NAMALWA (cell line): ENCODE results near the gene PUM2.

Source experiments
- DNase-seq: peaks from one replicate; pipeline ENCODE4 v3.0.0-alpha.2; 2015; ENCODE audit warnings: low spot score

Gene PUM2

DNA sequence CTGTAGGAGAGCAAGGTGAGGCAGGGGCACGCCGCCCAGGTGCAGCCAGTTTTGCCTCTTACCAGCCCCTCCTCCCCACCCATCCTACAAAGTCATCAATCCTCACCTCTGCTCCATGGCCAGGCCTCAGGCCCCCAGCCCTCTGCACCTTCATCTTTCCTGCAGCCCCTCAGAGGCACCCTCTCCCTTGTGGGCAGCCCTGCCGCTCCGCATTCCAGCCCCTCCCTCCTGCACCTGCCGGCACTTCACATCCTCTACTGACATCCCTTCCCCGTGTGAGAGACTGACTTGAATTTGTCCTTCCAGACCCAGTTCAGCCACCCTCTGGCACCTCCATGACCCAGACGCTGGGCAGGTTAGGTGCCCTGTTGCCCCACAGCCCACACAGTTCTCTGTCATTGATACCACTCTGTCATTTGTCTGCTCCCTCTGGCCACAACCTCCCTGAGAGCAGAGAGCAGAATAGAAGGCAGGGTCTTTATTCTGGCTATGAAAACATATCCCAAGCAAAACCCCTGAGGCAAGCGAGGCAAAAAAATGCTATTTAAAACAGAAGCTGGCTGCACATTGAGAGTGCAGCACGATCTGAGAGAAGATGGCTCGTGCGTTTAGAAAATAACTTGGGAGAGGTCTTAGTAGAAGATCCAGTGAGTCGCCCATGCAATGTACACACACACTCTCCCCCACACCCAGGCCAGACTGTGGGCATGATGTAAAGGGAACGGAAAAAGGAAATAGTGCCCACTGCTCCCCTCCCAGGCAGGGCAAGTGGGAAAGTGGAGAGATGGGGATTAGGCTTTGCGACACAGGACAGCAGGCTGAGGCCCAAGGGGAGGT, 151.6 kb downstream of the PUM2 start:
- DNase-seq, result no peak
